ENCODE measurements around the gene SPEN. TPM values are rescaled to one million over a fixed set of nuclear protein-coding genes. Genes with fewer than 3 reads are reported as not detected.

Gene SPEN
- total and polyA plus RNA-seq, 2 of the 4 experiments (the other 2 are of a cell fraction) = 7.6 to 15.8 TPM

GRCh38 chr1:15951341-15952153 lies 104.0 kb downstream of the SPEN start:
- peak overlapping the region; percentile 40 to 81 for H4K8ac ChIP-seq (ENCODE audit: low read depth in 2 of 2, low read length in 2 of 2)
- peak overlapping the region; percentile 97 for H3K14ac ChIP-seq (replicated peaks; ENCODE audit: low read depth, low read length)
- H3K36me3 ChIP-seq (ENCODE audit: control insufficient read depth, insufficient read depth, low read length) = peaks cover 17% of the 10 kb centered on the region
- H2AK9ac ChIP-seq (replicated peaks; ENCODE audit: low read depth, low read length, poor library complexity) = peak overlapping the region; percentile 97
- H3K23ac ChIP-seq (ENCODE audit: low read depth, low read length) = peak overlapping the region; percentile 93
- TF ChIP-seq CHD1 (IDR thresholded peaks at IDR 0.05; ENCODE audit: low read depth, low read length) (no peak), POLR2A (IDR thresholded peaks at IDR 0.05; ENCODE audit: low read depth, low read length) (no peak), MAFK (IDR thresholded peaks at IDR 0.05; ENCODE audit: low read depth, low read length) (no peak), USF2 (IDR thresholded peaks at IDR 0.05; ENCODE audit: low read depth, low read length) (no peak)
- H4K91ac ChIP-seq (ENCODE audit: insufficient read depth, low read depth, low read length) = peak overlapping the region; percentile 97
- H3K56ac ChIP-seq (ENCODE audit: extremely low read depth, insufficient read depth, low read length) = peak overlapping the region; percentile 77
- peak overlapping the region; percentile 67 for H4K5ac ChIP-seq (ENCODE audit: low read depth, low read length)
- peak overlapping the region; percentile 53 for H3K18ac ChIP-seq (ENCODE audit: low read depth, low read length)
- intact Hi-C loops (cut with micrococcal nuclease) (no loop called here), in situ Hi-C loops (cut with MboI; ENCODE audit: low sequenced_read_pairs) (no loop called here), dilution Hi-C loops (cut with HindIII; ENCODE audit: low sequenced_read_pairs, unreplicated experiment) (no loop called here)
- peak overlapping the region; percentile 99 for H2AK5ac ChIP-seq (ENCODE audit: low read depth, low read length)
- peak overlapping the region; percentile 48 for H2AFZ ChIP-seq (replicated peaks; ENCODE audit: low read length, poor library complexity)
- no peaks in the 10 kb centered on the region for H3K27me3 ChIP-seq (ENCODE audit: control insufficient read depth, insufficient read depth, low read length)
- H3K4ac ChIP-seq (ENCODE audit: low read depth, low read length) = peak overlapping the region; percentile 97
- H2BK5ac ChIP-seq (ENCODE audit: low read depth, low read length, poor library complexity, severe bottlenecking) = peak overlapping the region; percentile 95
- peak overlapping the region; percentile 12 for H3K9ac ChIP-seq (ENCODE audit: low read depth, low read length)
- DNase-seq (no peak), ATAC-seq (ENCODE audit: low read depth) (no peak)
- ChIA-PET POLR2A (ENCODE audit: unreplicated experiment) (no interaction called here), CTCF (interaction anchor here (0.6 to 1.6 kb wide), 3 partner anchors 21 to 160 kb away, joined by 3 to 4 read pairs (median 3); partner anchors contain the start of gene ZBTB17)
- no peak overlapping the region for H3K4me3 ChIP-seq (ENCODE audit: insufficient read depth, low read depth, low read length)
- no TSS peak for BruUV-seq (replicated peaks)
- peaks cover 57% of the 10 kb centered on the region for H3K9me1 ChIP-seq (ENCODE audit: insufficient read depth, low read length)
- H3K4me2 ChIP-seq (ENCODE audit: low read depth, low read length) = no peak overlapping the region
- 49% methylated on average over 7 of the region's 23 CpGs; no CpG with 5 or more reads in 1 of the 2 experiments for WGBS, 2 experiments (ENCODE audit: extremely low coverage in 2 of 2, insufficient read length in 1 of 2)
- no peaks in the 10 kb centered on the region for H3K9me3 ChIP-seq (ENCODE audit: control insufficient read depth, insufficient read depth, low read length)
- H4K20me1 ChIP-seq (ENCODE audit: insufficient read depth, low read length) = peaks cover 6% of the 10 kb centered on the region; the same call in 1 of the 2 replicates
- peak overlapping the region; percentile 92 for H2BK15ac ChIP-seq (ENCODE audit: low read depth, low read length)
- peak overlapping the region; percentile 91 for H2BK120ac ChIP-seq (ENCODE audit: low read depth, low read length)
- peaks cover 57 to 82% of the 10 kb centered on the region in 2 experiments for H3K79me1 ChIP-seq (ENCODE audit: low read depth in 1 of 2, low read length in 2 of 2)
- peak overlapping the region; percentile 92 for H2BK20ac ChIP-seq (ENCODE audit: low read depth, low read length)
- peaks cover 54% of the 10 kb centered on the region for H3K4me1 ChIP-seq (ENCODE audit: control insufficient read depth, insufficient read depth, low read length)
- peak overlapping the region; percentile 87 for H3K27ac ChIP-seq (ENCODE audit: insufficient read depth, low read length)
